ENCODE data around the gene GPR132.

DNA sequence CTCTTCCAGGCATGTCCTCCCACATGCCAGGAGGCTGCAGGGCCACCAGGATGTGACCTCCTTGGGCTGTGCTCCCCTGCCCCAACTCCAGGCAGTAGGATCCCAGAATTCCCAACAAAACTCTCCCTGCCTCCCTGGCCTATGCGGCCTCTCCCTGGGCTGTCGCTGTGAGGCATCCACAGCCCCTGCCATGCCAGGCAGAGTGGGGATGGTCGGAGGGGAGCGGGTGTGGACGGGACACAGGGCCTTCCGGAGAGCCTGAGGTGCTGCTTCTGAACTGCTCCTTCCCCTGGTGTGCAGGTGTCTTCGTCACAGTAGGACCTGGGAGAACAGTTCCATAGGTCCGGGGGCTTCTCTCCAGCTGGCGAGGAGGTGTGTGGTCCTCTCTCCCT, 18.3 kb downstream of the GPR132 start:
- no peak for TF ChIP-seq POLR2AphosphoS5 (IDR thresholded peaks at IDR 0.05; ENCODE audit: low read depth)
- no peak for TF ChIP-seq CTCF (IDR thresholded peaks at IDR 0.05; ENCODE audit: insufficient read depth, low read length)
- TF ChIP-seq, protein P1, sequence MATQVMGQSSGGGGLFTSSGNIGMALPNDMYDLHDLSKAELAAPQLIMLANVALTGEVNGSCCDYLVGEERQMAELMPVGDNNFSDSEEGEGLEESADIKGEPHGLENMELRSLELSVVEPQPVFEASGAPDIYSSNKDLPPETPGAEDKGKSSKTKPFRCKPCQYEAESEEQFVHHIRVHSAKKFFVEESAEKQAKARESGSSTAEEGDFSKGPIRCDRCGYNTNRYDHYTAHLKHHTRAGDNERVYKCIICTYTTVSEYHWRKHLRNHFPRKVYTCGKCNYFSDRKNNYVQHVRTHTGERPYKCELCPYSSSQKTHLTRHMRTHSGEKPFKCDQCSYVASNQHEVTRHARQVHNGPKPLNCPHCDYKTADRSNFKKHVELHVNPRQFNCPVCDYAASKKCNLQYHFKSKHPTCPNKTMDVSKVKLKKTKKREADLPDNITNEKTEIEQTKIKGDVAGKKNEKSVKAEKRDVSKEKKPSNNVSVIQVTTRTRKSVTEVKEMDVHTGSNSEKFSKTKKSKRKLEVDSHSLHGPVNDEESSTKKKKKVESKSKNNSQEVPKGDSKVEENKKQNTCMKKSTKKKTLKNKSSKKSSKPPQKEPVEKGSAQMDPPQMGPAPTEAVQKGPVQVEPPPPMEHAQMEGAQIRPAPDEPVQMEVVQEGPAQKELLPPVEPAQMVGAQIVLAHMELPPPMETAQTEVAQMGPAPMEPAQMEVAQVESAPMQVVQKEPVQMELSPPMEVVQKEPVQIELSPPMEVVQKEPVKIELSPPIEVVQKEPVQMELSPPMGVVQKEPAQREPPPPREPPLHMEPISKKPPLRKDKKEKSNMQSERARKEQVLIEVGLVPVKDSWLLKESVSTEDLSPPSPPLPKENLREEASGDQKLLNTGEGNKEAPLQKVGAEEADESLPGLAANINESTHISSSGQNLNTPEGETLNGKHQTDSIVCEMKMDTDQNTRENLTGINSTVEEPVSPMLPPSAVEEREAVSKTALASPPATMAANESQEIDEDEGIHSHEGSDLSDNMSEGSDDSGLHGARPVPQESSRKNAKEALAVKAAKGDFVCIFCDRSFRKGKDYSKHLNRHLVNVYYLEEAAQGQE (IDR thresholded peaks at IDR 0.05; ENCODE audit: insufficient replicate concordance, low read depth) = no peak
- TF ChIP-seq GABPA (IDR thresholded peaks at IDR 0.05; ENCODE audit: low read depth) = no peak

Data from HL-60 (cell line).